HG03103 (cell line): ENCODE measurements around the gene DDAH1.
"Not testable (repeated sequence)": the region's sequence is repeated elsewhere in the genome, so short reads cannot be mapped to it uniquely, and the experiment has no call there.

Experiments used
- ATAC-seq: cut with Tn5 transposase; IDR thresholded peaks from one replicate; pipeline ENCODE4 v1.9.1; 2021; ENCODE audit warnings: low read depth; ENCODE audit not compliant: unreplicated experiment

DDAH1 gene

DNA sequence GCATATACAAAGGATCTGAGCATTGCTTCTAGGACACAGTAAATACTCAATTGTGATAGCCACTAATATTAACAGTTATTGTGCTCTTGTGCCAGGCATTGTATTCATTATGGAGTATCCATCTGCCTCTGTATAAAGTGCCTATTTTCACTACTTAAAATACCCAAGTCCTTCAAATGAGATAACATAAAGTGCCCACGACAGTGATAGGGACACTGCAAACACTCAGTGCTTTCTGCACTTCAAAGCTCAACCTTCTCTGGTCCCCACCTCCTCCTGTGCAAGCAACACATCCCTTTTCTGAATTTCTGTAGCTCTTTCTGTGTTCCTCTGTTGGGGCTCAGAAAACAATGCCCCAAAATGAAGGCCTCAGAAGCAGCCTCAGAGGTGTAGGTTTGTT lies 6.6 kb upstream of the DDAH1 start:
- ATAC-seq = no peak

DNA sequence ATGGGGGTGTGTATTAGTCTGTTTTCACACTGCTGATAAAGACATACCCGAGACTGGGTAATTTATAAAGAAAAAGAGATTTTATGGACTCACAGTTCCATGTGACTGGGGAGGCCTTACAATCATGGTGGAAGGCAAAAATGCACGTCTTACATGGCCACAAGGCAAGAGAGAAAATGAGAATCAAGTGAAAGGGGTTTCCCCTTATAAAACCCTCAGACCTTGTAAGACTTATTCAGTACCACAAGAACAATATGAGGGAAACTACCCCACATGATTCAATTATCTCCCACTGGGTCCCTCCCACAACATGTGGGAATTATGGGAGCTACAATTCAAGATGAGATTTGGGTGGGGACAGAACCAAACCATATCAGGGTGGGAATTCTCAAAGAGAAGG lies 5.2 kb upstream of the DDAH1 start:
- ATAC-seq = not testable (repeated sequence)

DNA sequence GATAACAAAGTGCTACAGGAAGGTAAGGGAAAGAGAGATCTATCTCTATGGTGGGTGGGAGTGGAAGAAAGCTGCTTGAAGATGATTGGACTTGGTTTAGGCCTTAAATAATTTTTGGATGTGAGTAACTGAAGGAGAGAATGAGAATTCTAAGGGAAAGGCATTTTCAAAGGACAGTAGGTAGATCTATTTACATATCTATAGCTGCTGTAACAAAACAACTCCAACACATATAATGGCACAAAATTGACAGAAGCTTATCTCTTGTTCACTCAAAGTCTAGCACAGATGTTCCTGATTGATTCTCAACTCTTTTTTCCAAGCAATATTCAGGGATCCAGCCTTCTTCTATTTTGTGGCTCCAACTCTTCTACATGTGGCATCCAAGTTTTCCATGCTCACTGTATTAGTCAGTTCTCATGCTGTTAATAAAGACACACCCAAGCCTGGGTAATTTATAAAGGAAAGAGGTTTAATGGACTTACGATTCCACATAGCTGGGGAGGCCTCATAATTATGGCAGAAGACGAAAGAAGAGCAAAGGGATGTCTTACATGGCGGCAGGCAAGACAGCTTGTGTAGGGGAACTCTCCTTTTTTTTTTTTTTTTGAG lies 3.1 kb upstream of the DDAH1 start:
- ATAC-seq = no peak

DNA sequence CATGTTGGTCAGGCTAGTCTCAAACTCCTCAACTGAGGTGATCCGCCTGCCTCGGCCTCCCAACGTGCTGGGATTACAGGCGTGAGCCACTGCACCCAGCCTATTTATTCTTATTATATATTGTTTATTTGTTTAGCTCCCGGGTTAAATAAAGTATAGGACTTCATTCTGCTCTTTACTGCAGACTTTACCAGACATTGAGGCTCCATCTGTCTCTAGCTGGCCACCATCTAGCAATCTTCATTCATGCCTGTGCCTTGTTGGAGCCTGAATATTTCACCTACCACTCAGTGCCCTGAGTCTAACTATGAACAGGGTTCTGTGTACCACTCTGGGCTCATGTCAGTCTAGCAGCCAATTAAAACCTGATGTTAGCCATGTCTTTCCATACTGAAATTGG lies 2.1 kb upstream of the DDAH1 start:
- ATAC-seq = no peak

DNA sequence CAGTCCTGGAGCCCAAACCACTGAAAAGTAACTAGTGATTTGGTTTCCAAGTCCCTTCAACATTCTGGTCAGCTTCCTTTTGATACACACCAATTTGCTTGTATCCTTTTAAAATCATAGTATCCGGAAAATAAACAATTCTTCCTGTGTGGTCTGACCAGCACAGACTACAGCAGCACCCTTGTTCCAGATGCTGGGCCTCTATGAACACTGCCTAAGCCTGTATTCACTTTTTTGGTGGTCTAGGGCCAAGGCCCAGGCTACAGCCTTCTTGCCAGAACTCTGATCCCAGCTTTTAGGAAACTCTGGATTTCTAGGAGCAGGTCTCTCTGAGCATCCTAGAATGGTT lies 801 bp upstream of the DDAH1 start:
- no peak for ATAC-seq

- no peak for ATAC-seq
Measured at GRCh38 chr1:85464497-85465098, 361 bp downstream of the DDAH1 start.

- no peak for ATAC-seq
Measured at GRCh38 chr1:85463731-85464496, 1.0 kb downstream of the DDAH1 start.

GRCh38 chr1:85462931-85463649 lies 1.9 kb downstream of the DDAH1 start:
- ATAC-seq = no peak

DNA sequence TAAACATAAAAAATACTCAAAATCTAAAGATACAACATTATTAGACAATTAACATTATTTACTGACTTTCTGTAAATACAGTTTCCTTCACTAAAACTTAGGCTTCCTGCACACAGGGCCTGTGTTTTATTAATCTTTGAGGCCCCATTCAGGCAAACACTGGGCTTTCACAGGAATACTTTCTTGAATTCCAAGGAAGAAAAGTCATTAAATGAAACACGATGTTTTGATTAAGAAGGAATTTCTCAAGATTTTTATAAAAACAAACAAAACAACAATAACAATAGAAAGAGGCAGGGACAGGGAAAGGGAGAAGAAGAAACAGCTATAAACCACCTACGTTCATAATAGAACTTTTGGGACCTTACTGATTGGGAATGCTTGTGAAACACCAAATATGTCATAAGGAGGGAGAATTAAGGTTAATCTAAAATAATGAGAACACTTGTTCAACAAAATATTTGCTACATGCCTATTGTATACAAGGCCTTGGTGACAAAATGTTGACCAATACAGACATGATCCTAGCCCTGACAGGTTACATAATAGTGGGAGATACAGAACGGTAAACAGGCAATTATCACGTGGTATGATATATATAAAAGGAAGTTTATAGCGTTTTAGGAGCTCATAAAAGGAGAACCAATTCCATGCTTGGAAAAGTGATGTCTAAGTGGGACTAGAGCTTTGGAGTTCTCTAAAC lies 3.6 kb downstream of the DDAH1 start:
- ATAC-seq = no peak

- no peak for ATAC-seq
Measured at GRCh38 chr1:85460555-85461088, 4.3 kb downstream of the DDAH1 start.

DNA sequence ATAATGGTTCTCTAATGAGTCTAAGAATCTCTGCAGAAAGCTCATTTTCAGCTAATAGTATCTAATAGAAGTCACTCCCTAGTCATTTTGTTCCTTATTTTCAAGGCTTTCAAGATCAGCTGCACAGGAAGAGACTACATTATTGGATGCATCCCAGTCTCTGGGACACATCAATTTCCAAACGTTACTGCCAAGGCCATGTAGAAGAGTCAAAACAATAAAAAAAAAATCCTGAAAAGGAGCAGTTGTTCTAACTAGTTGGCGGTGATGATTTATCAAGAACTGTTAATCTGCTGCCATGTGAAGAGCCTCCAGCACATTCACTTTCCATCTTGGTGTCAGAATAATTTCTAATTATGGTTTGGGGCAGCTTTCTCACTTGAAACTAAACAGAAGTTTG lies 5.7 kb downstream of the DDAH1 start:
- ATAC-seq = no peak

GRCh38 chr1:85454214-85454613 lies 10.7 kb downstream of the DDAH1 start:
- no peak for ATAC-seq

DNA sequence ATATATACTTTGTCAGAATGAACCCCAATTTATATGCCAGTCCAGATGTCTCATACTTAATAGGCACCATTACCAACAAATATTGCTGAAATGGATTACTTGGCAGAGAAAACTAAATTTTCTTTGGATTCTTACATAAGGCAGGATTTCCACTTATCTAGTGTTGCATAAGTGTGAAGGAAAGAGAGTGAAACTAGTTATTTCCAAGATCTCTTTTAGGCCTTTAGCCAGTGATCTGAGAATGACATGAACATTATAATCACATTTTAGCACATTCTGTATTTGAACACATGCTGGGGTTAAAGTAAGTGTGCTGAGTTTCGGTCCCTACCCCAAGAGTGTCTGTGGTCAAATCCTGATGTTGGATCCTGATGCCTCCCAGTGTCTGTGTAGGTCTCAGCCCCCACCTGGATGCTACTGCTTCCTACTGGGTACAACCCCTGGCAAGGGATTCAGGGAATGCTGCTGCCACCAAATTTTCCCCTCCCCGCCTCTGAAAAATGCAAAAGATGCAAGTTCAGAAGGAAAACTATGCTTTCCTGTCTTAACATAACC lies 11.2 kb downstream of the DDAH1 start:
- no peak for ATAC-seq

DNA sequence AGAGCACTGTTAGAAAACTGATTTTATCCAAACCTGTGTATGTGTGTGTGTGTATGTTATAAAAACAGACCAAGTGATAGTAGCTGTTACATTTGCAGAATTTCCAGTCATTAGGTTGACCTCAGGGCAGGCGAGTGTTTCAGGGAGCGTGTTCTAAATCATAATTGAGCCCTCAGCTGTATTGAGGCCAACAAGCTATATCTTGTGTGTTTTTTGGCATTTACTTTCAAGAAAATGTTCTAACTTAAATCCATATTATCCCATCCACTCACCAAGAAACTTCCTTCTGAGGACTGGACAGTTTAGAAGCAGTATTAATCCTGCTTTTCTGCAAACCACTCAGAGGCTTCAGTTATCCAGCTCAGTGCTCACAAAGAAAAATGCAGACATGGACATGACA lies 12.0 kb downstream of the DDAH1 start:
- ATAC-seq = no peak

DNA sequence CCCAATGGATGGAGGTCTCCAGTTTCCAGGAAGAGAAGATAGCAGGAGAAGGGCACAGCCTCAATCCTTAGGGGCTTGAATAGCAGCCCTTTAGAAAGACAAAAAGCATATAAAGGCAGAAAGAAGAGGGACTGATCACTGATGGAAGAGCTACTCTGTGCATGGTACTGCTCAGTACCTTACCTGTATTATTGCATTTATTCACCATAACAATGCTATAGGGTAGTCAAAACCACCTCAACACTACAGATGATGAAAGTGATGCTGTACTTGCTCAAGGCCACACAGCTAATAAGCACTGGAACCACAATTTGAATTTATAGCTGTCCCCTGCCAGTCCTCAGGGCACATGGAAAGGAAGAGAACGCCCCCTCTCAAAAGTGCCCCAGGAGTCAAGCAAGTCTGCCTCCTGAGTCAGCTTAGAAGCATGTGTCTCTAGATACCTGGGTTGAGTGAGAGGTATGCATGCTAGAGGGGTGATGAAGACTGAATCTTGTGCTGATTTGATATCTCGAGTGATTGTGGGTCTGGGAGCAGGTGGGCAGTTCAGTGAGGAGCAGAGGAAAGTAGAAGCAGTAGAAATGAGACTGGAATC lies 13.6 kb downstream of the DDAH1 start:
- ATAC-seq = no peak

DNA sequence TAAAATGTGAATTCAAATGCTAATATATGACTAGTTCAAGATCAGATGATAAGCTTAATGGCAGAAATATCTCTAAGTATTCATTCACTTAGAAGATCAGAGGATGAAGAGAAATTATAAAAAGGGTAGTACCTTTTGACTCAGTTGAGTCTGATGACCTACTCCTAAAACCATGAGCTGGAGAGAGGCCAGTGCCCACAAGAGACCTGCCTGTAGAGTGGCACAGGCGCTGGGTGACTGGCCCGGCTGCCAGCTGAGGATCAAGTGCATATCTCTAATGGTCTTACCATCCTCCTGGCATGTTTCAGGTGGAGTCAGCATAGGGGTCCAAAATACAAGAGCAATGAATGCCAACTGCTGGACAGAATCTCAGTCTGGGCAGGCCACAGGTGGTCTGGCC lies 14.1 kb downstream of the DDAH1 start:
- no peak for ATAC-seq

GRCh38 chr1:85449356-85449755 lies 15.6 kb downstream of the DDAH1 start:
- no peak for ATAC-seq

- no peak for ATAC-seq
Measured at GRCh38 chr1:85448358-85448757, 16.6 kb downstream of the DDAH1 start.

DNA sequence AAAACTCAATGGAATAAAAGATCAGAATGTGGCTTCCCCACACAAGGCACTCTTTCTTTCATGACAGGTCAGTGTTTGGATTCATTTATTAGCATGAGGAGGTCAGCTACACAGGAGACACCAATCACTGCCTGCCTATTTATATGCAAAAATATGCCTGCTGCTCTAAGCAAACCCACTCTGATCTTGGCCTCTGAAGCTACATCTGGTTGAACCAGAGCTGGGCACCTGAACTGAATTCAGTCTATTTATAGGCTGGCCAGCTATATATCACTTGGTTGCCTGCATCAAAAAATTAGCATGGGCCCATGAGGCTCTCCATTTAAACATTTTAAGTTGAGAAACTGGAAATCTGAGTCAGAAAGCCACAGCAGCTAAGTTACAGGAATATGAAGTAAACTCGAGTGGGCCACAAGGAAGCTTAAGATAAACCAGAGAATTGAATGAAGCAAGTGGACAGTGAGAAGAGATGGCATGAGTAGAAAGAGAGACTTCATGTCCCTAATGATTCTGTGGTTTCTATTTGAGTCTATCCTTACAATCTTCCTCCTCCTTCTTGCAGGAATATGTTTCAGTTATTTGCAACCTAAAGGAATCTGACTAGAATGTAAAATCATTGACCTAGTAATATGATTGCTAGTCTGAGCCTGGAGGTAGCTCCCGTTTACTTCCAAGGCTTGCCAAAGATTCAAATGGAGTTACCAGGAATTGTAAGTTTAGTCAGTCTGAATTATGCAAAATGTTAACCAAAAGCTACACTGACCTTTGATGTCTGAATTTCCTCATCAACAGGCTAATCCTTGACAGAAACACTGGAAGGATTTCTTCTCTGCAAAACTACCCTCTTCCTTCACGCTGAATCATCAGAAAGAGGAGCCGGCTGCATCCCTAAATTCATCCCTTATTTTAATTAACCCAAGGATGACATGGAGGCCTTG lies 17.7 kb downstream of the DDAH1 start:
- ATAC-seq = no peak
